ENCODE data around the gene GNAT2.

The GNAT2 gene

GRCh38 chr1:109579491-109579890 lies 39.9 kb downstream of the GNAT2 start:
- TF ChIP-seq SP1 (IDR thresholded peaks at IDR 0.05) (no peak), LEF1 (IDR thresholded peaks at IDR 0.05; ENCODE audit: borderline replicate concordance) (no peak), L3MBTL2 (conservative IDR thresholded peaks at IDR 0.05) (no peak), FOXM1 (IDR thresholded peaks at IDR 0.05; ENCODE audit: borderline replicate concordance) (no peak), NFRKB (IDR thresholded peaks at IDR 0.05) (no peak), FOXA1 (IDR thresholded peaks at IDR 0.05) (no peak), TARDBP (IDR thresholded peaks at IDR 0.05) (no peak), BHLHE40 (IDR thresholded peaks at IDR 0.05; ENCODE audit: borderline replicate concordance) (no peak), ZNF384 (IDR thresholded peaks at IDR 0.05) (no peak), HDGF (IDR thresholded peaks at IDR 0.05; ENCODE audit: borderline replicate concordance) (no peak), FOXK2 (IDR thresholded peaks at IDR 0.05) (no peak), PKNOX1 (IDR thresholded peaks at IDR 0.05) (no peak), SUZ12 (IDR thresholded peaks at IDR 0.05) (no peak), CTBP1 (IDR thresholded peaks at IDR 0.05; ENCODE audit: borderline replicate concordance) (no peak), ELF4 (IDR thresholded peaks at IDR 0.05) (no peak), ARNT (IDR thresholded peaks at IDR 0.05) (no peak)
- POLR2A ChIA-PET = interaction anchor here (1.3 kb wide), 1 partner anchor 31 kb away, joined by 3 read pairs; the partner anchor contains the start of gene GNAI3
- DNase-seq (ENCODE audit: extremely low spot score) = no peak
- CTCF ChIA-PET = no interaction called here

GRCh38 chr1:109578947-109579443 lies 40.4 kb downstream of the GNAT2 start:
- TF ChIP-seq PKNOX1 (IDR thresholded peaks at IDR 0.05) (no peak), ARNT (IDR thresholded peaks at IDR 0.05) (no peak), BHLHE40 (IDR thresholded peaks at IDR 0.05; ENCODE audit: borderline replicate concordance) (no peak), ZNF384 (IDR thresholded peaks at IDR 0.05) (no peak), SUZ12 (IDR thresholded peaks at IDR 0.05) (no peak), FOXM1 (IDR thresholded peaks at IDR 0.05; ENCODE audit: borderline replicate concordance) (no peak), SP1 (IDR thresholded peaks at IDR 0.05) (no peak), L3MBTL2 (conservative IDR thresholded peaks at IDR 0.05) (no peak), FOXA1 (IDR thresholded peaks at IDR 0.05) (no peak), LEF1 (IDR thresholded peaks at IDR 0.05; ENCODE audit: borderline replicate concordance) (no peak), ELF4 (IDR thresholded peaks at IDR 0.05) (no peak), FOXK2 (IDR thresholded peaks at IDR 0.05) (no peak)
- ChIA-PET POLR2A (interaction anchor here (1.3 kb wide), 1 partner anchor 30 kb away, joined by 3 read pairs; the partner anchor contains the start of gene GNAI3), CTCF (interaction anchor here (0.6 kb wide), 1 partner anchor 60 kb away, joined by 3 read pairs; no protein-coding TSS in a partner anchor)
- DNase-seq (ENCODE audit: extremely low spot score) = no peak

GRCh38 chr1:109573785-109574184 lies 45.6 kb downstream of the GNAT2 start:
- TF ChIP-seq SUZ12 (IDR thresholded peaks at IDR 0.05) (no peak), NFRKB (IDR thresholded peaks at IDR 0.05) (no peak), SP1 (IDR thresholded peaks at IDR 0.05) (no peak), FOXA1 (IDR thresholded peaks at IDR 0.05) (no peak)
- no peak for DNase-seq (ENCODE audit: extremely low spot score)
- ChIA-PET CTCF (no interaction called here), POLR2A (no interaction called here)

GRCh38 chr1:109570414-109570813 lies 49.0 kb downstream of the GNAT2 start:
- ChIA-PET CTCF (interaction anchor here (1.4 kb wide), 1 partner anchor 38 kb away, joined by 5 read pairs; no protein-coding TSS in a partner anchor), POLR2A (interaction anchor here (1.1 to 2.9 kb wide), 2 partner anchors 22 to 49 kb away, joined by 3 to 11 read pairs; partner anchors contain the start of genes GNAI3 and GNAT2)
- TF ChIP-seq BHLHE40 (IDR thresholded peaks at IDR 0.05; ENCODE audit: borderline replicate concordance) = no peak
- TF ChIP-seq SP1 (IDR thresholded peaks at IDR 0.05) = no peak
- no peak for TF ChIP-seq FOXA1 (IDR thresholded peaks at IDR 0.05)
- TF ChIP-seq NFRKB (IDR thresholded peaks at IDR 0.05) = no peak
- TF ChIP-seq L3MBTL2 (conservative IDR thresholded peaks at IDR 0.05) = no peak
- TF ChIP-seq ELF4 (IDR thresholded peaks at IDR 0.05) = no peak
- no peak for TF ChIP-seq ARNT (IDR thresholded peaks at IDR 0.05)
- TF ChIP-seq FOXK2 (IDR thresholded peaks at IDR 0.05) = no peak
- no peak for TF ChIP-seq HDGF (IDR thresholded peaks at IDR 0.05; ENCODE audit: borderline replicate concordance)
- no peak for TF ChIP-seq PKNOX1 (IDR thresholded peaks at IDR 0.05)
- TF ChIP-seq CTBP1 (IDR thresholded peaks at IDR 0.05; ENCODE audit: borderline replicate concordance) = no peak
- TF ChIP-seq TARDBP (IDR thresholded peaks at IDR 0.05) = no peak
- no peak for TF ChIP-seq ZNF384 (IDR thresholded peaks at IDR 0.05)
- no peak for TF ChIP-seq LEF1 (IDR thresholded peaks at IDR 0.05; ENCODE audit: borderline replicate concordance)
- no peak for TF ChIP-seq FOXM1 (IDR thresholded peaks at IDR 0.05; ENCODE audit: borderline replicate concordance)
- no peak for TF ChIP-seq SUZ12 (IDR thresholded peaks at IDR 0.05)

GRCh38 chr1:109569323-109569722 lies 50.1 kb downstream of the GNAT2 start:
- no peak for TF ChIP-seq FOXM1 (IDR thresholded peaks at IDR 0.05; ENCODE audit: borderline replicate concordance)
- no peak for TF ChIP-seq ARNT (IDR thresholded peaks at IDR 0.05)
- no peak for TF ChIP-seq ZNF384 (IDR thresholded peaks at IDR 0.05)
- no peak for TF ChIP-seq TARDBP (IDR thresholded peaks at IDR 0.05)
- no peak for TF ChIP-seq FOXA1 (IDR thresholded peaks at IDR 0.05)
- no peak for TF ChIP-seq NFRKB (IDR thresholded peaks at IDR 0.05)
- TF ChIP-seq LEF1 (IDR thresholded peaks at IDR 0.05; ENCODE audit: borderline replicate concordance) = no peak
- TF ChIP-seq PKNOX1 (IDR thresholded peaks at IDR 0.05) = no peak
- TF ChIP-seq L3MBTL2 (conservative IDR thresholded peaks at IDR 0.05) = no peak
- no peak for TF ChIP-seq ELF4 (IDR thresholded peaks at IDR 0.05)
- TF ChIP-seq CTBP1 (IDR thresholded peaks at IDR 0.05; ENCODE audit: borderline replicate concordance) = no peak
- TF ChIP-seq BHLHE40 (IDR thresholded peaks at IDR 0.05; ENCODE audit: borderline replicate concordance) = no peak
- TF ChIP-seq FOXK2 (IDR thresholded peaks at IDR 0.05) = no peak
- DNase-seq (ENCODE audit: extremely low spot score) = no peak
- ChIA-PET POLR2A (no interaction called here), CTCF (interaction anchor here (0.7 to 1.4 kb wide), 2 partner anchors 19 to 37 kb away, joined by 3 to 5 read pairs; no protein-coding TSS in a partner anchor)

More at GRCh38 chr1:109570414-109570813, 49.0 kb downstream of the GNAT2 start:
- DNase-seq (ENCODE audit: extremely low spot score) = no peak
